ENCODE data around the gene DCDC2C.

DNA sequence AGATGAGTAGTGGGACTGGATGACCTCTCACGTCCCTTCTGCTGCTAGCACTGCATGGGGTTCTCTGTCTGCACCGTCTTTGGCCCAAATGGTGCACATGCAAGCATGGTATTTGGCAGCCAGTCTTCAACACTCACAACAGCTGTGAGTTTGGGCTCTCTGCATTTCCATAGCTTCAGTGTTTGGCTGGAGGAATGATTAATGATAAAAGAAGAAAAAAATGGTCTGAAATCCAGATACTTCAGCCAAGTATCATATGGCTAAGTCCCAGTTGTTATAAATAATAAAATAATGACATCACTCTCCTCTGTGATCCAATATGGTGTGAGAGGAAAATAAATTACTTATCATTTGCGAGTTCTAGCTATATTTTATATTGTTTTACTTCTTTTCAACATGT lies 173.3 kb downstream of the DCDC2C start:
- TF ChIP-seq POLR2AphosphoS5 (IDR thresholded peaks at IDR 0.05; ENCODE audit: low read depth, low read length) (no peak), TAF1 (IDR thresholded peaks at IDR 0.05; ENCODE audit: borderline replicate concordance, low read depth, low read length) (no peak), POLR2A (IDR thresholded peaks at IDR 0.05; ENCODE audit: low read depth, low read length) (no peak)

Data from GM12892 (cell line).